Measurements from ENCODE around the gene ZNF23.

GRCh38 chr16:71410146-71410545 lies 51.9 kb downstream of the ZNF23 start:
- TF ChIP-seq CTCF (IDR thresholded peaks at IDR 0.05) (no peak), POLR2AphosphoS5 (IDR thresholded peaks at IDR 0.05) (no peak)
